H1 (cell line): ENCODE results near the gene HTR1B. TPM values are rescaled to one million over a fixed set of nuclear protein-coding genes. Genes with fewer than 3 reads are reported as not detected.

Experiments used
- CTCF ChIA-PET: fragments of 300-600 bp; sonication (Branson Sonifier 250); formaldehyde crosslinking; loops from one replicate; lab custom pipeline; 2021; ENCODE audit not compliant: partially characterized antibody; lab: Charles Lee
- POLR2A ChIA-PET: fragments of 300-600 bp; sonication (Branson Sonifier 250); formaldehyde crosslinking; loops from one replicate; lab custom pipeline; 2021; ENCODE audit warnings: inconsistent platforms; ENCODE audit not compliant: partially characterized antibody; lab: Charles Lee
- DNase-seq, 2 experiments: peaks; one replicate each; pipeline versions ENCODE4 v3.0.0 to v3.0.0-alpha.2; 2010 to 2022; ENCODE audit warnings: low spot score in 2 of 2, low read depth in 1 of 2, mixed read lengths in 1 of 2
- FAIRE-seq: peaks from 2 replicates; lab custom pipeline; 2011; peaks lifted over from hg19 to GRCh38; lab: Jason Lieb, UNC
- H2AFZ ChIP-seq: 2 replicates; pipeline ENCODE4 v1.8.1; 2012; ENCODE audit warnings: low read length, inconsistent platforms
- H2AK5ac ChIP-seq: 2 replicates; pipeline ENCODE4 v1.6.1; 2013; ENCODE audit warnings: low read depth, low read length
- H2BK120ac ChIP-seq: replicated peaks from 2 replicates; pipeline ENCODE3; 2013; ENCODE audit warnings: low read depth, low read length, inconsistent platforms
- H2BK12ac ChIP-seq: 2 replicates; pipeline ENCODE4 v1.6.1; 2013; ENCODE audit warnings: low read depth, low read length
- H2BK15ac ChIP-seq: 2 replicates; pipeline ENCODE4 v1.6.1; 2013; ENCODE audit warnings: low read length
- H2BK20ac ChIP-seq: 2 replicates; pipeline ENCODE4 v1.6.1; 2013; ENCODE audit warnings: low read length
- H2BK5ac ChIP-seq: 2 replicates; pipeline ENCODE4 v1.6.1; 2013; ENCODE audit warnings: low read depth, low read length
- H3K14ac ChIP-seq: 2 replicates; pipeline ENCODE4 v1.6.1; 2013; ENCODE audit warnings: inconsistent platforms; ENCODE audit not compliant: insufficient read length
- H3K18ac ChIP-seq: 2 replicates; pipeline ENCODE4 v1.6.1; 2013; ENCODE audit warnings: low read length; ENCODE audit errors: extremely low read depth
- H3K23ac ChIP-seq: 2 replicates; pipeline ENCODE4 v1.6.1; 2013; ENCODE audit warnings: inconsistent platforms; ENCODE audit not compliant: insufficient read length
- H3K23me2 ChIP-seq: 2 replicates; pipeline ENCODE4 v1.6.1; 2013; ENCODE audit warnings: low read depth, low read length
- H3K27ac ChIP-seq: 2 replicates; pipeline ENCODE4 v1.6.1; 2011; ENCODE audit warnings: low read depth, low read length, inconsistent platforms
- H3K27me3 ChIP-seq, 4 experiments: replicated peaks in 1 of 4; 1 replicate in 1 of 4; 2 replicates in 3 of 4; pipeline versions ENCODE4 v1.6.1 to v1.8.1; 2011 to 2013; ENCODE audit warnings: low read length in 3 of 4, mild to moderate bottlenecking in 3 of 4, inconsistent platforms in 2 of 4, mixed read lengths in 2 of 4, moderate library complexity in 1 of 4; ENCODE audit not compliant: control insufficient read depth in 3 of 4, insufficient read depth in 3 of 4; ENCODE audit errors: extremely low read depth in 1 of 4
- H3K36me3 ChIP-seq, 4 experiments: 2 replicates each; pipeline versions ENCODE4 v1.6.1 to v1.8.1; 2011 to 2013; ENCODE audit warnings: mild to moderate bottlenecking in 4 of 4, low read length in 3 of 4, moderate library complexity in 2 of 4, control low read depth in 1 of 4, inconsistent platforms in 1 of 4; ENCODE audit not compliant: insufficient read depth in 4 of 4, control insufficient read depth in 2 of 4
- H3K4ac ChIP-seq: replicated peaks from 2 replicates; pipeline ENCODE3; 2013; ENCODE audit warnings: low read length, low read depth, mixed read lengths, inconsistent platforms; ENCODE audit not compliant: insufficient read length
- H3K4me1 ChIP-seq, 4 experiments: replicated peaks in 1 of 4; 1 replicate in 1 of 4; 2 replicates in 3 of 4; pipeline versions ENCODE4 v1.6.1 to v1.8.1; 2011 to 2013; ENCODE audit warnings: low read length in 3 of 4, inconsistent platforms in 2 of 4, mixed read lengths in 1 of 4; ENCODE audit not compliant: insufficient read depth in 4 of 4, control insufficient read depth in 3 of 4
- H3K4me2 ChIP-seq, 2 experiments: 2 replicates each; pipeline versions ENCODE4 v1.6.1 to v1.8.1; 2011 to 2013; ENCODE audit warnings: low read depth in 2 of 2, low read length in 2 of 2, control low read depth in 1 of 2, inconsistent platforms in 1 of 2, mild to moderate bottlenecking in 1 of 2; ENCODE audit not compliant: insufficient read depth in 1 of 2
- H3K4me3 ChIP-seq, 4 experiments: fragments of 200-600, 300-600 bp in 1 of 4; sonication (generic), shearing (Covaris generic), sonication (Bioruptor Twin) in 1 of 4; 2 replicates each; pipeline versions ENCODE4 v1.5.1 to v1.8.1; 2011 to 2016; ENCODE audit warnings: low read length in 4 of 4, low read depth in 3 of 4, control low read depth in 2 of 4, inconsistent platforms in 2 of 4, mild to moderate bottlenecking in 2 of 4, mixed read lengths in 1 of 4, moderate library complexity in 1 of 4; ENCODE audit not compliant: insufficient read depth in 2 of 4; ENCODE audit errors: extremely low read depth in 1 of 4
- H3K56ac ChIP-seq: replicated peaks from 2 replicates; pipeline ENCODE3; 2013; ENCODE audit warnings: low read depth, mild to moderate bottlenecking, mixed read lengths, low read length, inconsistent platforms; ENCODE audit not compliant: insufficient read length
- H3K79me1 ChIP-seq: 2 replicates; pipeline ENCODE4 v1.6.1; 2013; ENCODE audit warnings: low read depth, low read length, control low read depth
- H3K79me2 ChIP-seq, 2 experiments: 2 replicates each; pipeline versions ENCODE4 v1.6.1 to v1.8.1; 2012 to 2013; ENCODE audit warnings: low read length in 2 of 2, mild to moderate bottlenecking in 2 of 2, inconsistent platforms in 1 of 2; ENCODE audit not compliant: insufficient read depth in 2 of 2, control insufficient read depth in 1 of 2
- H3K9ac ChIP-seq, 4 experiments: replicated peaks in 1 of 4; 1 replicate in 1 of 4; 2 replicates in 3 of 4; pipeline versions ENCODE4 v1.6.1 to v1.8.1; 2011 to 2013; ENCODE audit warnings: low read depth in 3 of 4, low read length in 3 of 4, control low read depth in 2 of 4, mild to moderate bottlenecking in 2 of 4, moderate library complexity in 2 of 4, inconsistent platforms in 1 of 4; ENCODE audit errors: extremely low read depth in 1 of 4
- H3K9me3 ChIP-seq, 2 experiments: 2 replicates each; pipeline versions ENCODE4 v1.6.1 to v1.8.1; 2012 to 2013; ENCODE audit warnings: mild to moderate bottlenecking in 2 of 2, moderate library complexity in 2 of 2, control low read depth in 1 of 2, inconsistent platforms in 1 of 2, low read depth in 1 of 2, low read length in 1 of 2, mixed read lengths in 1 of 2; ENCODE audit not compliant: insufficient read depth in 2 of 2
- H4K20me1 ChIP-seq, 2 experiments: replicated peaks in 1 of 2; 2 replicates each; pipeline versions ENCODE3 to v1.8.1; 2011 to 2013; ENCODE audit warnings: inconsistent platforms in 2 of 2, low read length in 2 of 2, mild to moderate bottlenecking in 1 of 2; ENCODE audit not compliant: insufficient read depth in 2 of 2, control insufficient read depth in 1 of 2
- H4K5ac ChIP-seq: 2 replicates; pipeline ENCODE4 v1.6.1; 2013; ENCODE audit warnings: low read length, low read depth, mixed read lengths, inconsistent platforms; ENCODE audit not compliant: insufficient read length
- H4K8ac ChIP-seq: 2 replicates; pipeline ENCODE4 v1.8.0; 2013; ENCODE audit warnings: mild to moderate bottlenecking, moderate library complexity, low read length, inconsistent platforms; ENCODE audit not compliant: insufficient read depth; ENCODE audit errors: extremely low read depth
- H4K91ac ChIP-seq: replicated peaks from 2 replicates; pipeline ENCODE3; 2013; ENCODE audit warnings: low read length, mixed read lengths, inconsistent platforms; ENCODE audit not compliant: insufficient read length
- CEBPB ChIP-seq: IDR thresholded peaks from 2 replicates; pipeline ENCODE4 v1.6.1; 2012; ENCODE audit warnings: low read depth, low read length
- SAP30 ChIP-seq: fragments of 300-600 bp; sonication (generic); IDR thresholded peaks from 2 replicates; pipeline ENCODE4 v1.7.1; 2012; ENCODE audit warnings: low read length, moderate library complexity, mild to moderate bottlenecking, inconsistent platforms; ENCODE audit not compliant: insufficient read depth, insufficient replicate concordance
- WGBS, 2 experiments: shearing (Covaris generic) in 1 of 2; methylation state at CpG; one replicate each; pipeline versions ENCODE4 v1.1.6 to v1.1.7; 2013 to 2015; ENCODE audit warnings: low lambda C conversion rate in 2 of 2, mixed read lengths in 2 of 2, inconsistent platforms in 1 of 2, low coverage in 1 of 2, missing lambda C conversion rate in 1 of 2; ENCODE audit not compliant: insufficient replicate concordance in 2 of 2, insufficient coverage in 1 of 2, insufficient read length in 1 of 2; ENCODE audit errors: extremely low coverage in 1 of 2, missing lambda C conversion rate in 1 of 2; 5-methylcytosine and 5-hydroxymethylcytosine counted together
- polyA plus RNA-seq, 7 experiments: library from polyadenylated mRNA; depleted of rRNA in 3 of 7; stranded (reverse) in 5 of 7; unstranded in 2 of 7; fragments of >200 nt in 5 of 7; fragments of 200-250 nt in 2 of 7; gene quantifications; 1 replicate in 5 of 7; 2 replicates in 1 of 7; 4 replicates in 1 of 7; pipeline versions ENCODE4 v1.2.1 to v1.2.3, GENCODE V29; 2011 to 2013; ENCODE audit warnings: missing spikeins in 2 of 7, mixed read lengths in 2 of 7
- total RNA-seq: library from RNA; stranded (reverse); fragmentation: NEBNext Ultra II Directional; extraction: Animal tissue kit (Norgen Biotek cat#: 25700); gene quantifications from 2 replicates; pipeline ENCODE4 v1.2.1, GENCODE V29; 2021

HTR1B gene
- total and polyA plus RNA-seq, 2 of the 8 experiments (the other 6 are each of a cell fraction or from before 2014, with no cell fraction given), result 1.1 to 1.4 TPM

DNA sequence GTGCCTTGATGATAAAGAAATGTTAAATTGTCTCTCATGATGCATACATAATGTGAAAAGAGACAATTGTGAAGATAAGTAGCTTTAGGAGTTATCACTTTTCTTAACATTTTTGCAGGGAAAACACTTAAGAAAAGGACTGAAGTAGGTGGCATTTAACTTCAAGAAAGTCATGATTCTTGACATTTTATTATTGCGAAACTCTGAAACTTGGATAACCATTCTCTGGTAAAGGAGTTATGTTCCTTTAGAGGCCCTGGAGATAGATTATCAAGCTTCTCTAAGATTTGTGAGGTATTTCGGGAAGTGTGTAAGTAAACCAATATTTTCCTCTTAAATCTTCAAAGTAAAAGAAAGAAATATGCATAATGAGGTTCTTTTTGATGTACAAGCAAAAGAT is 38.5 kb downstream of the HTR1B start:
- Histone ChIP-seq H3K23me2 (no peaks in the 10 kb centered on the region), H4K8ac (no peak overlapping the region), H3K36me3 (no peaks in the 10 kb centered on the region), H3K56ac (no peak overlapping the region), H3K23ac (no peak overlapping the region), H4K5ac (no peak overlapping the region), H3K14ac (no peak overlapping the region), H4K20me1 (no peaks in the 10 kb centered on the region), H3K9me3 (no peaks in the 10 kb centered on the region), H3K79me2 (no peaks in the 10 kb centered on the region), H3K27ac (no peak overlapping the region), H2BK20ac (no peak overlapping the region), H2AK5ac (no peak overlapping the region), H3K79me1 (no peaks in the 10 kb centered on the region), H2BK12ac (no peak overlapping the region), H2AFZ (no peak overlapping the region), H2BK120ac (no peak overlapping the region), H3K18ac (no peak overlapping the region), H3K4me2 (no peak overlapping the region), H3K9ac (no peak overlapping the region), H3K4ac (no peak overlapping the region), H4K91ac (no peak overlapping the region), H3K4me1 (no peaks in the 10 kb centered on the region), H2BK15ac (no peak overlapping the region), H2BK5ac (no peak overlapping the region), H3K27me3 (no peaks in the 10 kb centered on the region), H3K4me3 (no peak overlapping the region)
- no peak for FAIRE-seq
- no peak for DNase-seq
- ChIA-PET POLR2A (no interaction called here), CTCF (interaction anchor here (0.7 to 1.6 kb wide), 3 partner anchors 19 to 1603 kb away, joined by 3 to 4 read pairs (median 3); no protein-coding TSS in a partner anchor)
- TF ChIP-seq CEBPB (peak; percentile 75), SAP30 (no peak)
- 94% methylated on average over 2 of the region's 2 CpGs; no CpG with 5 or more reads in 1 of the 2 experiments for WGBS, 2 experiments
